PC-3 (cell line): ENCODE results near the gene C1D.

Source experiments
- EZH2 ChIP-seq: fragments of 300-600 bp; sonication (generic); IDR thresholded peaks from one replicate; pipeline ENCODE4 v1.6.1; 2017; ENCODE audit warnings: antibody characterized with exemption, mild to moderate bottlenecking, low read length; ENCODE audit not compliant: unreplicated experiment
- EZH2phosphoT487 ChIP-seq: fragments of 300-600 bp; sonication (generic); IDR thresholded peaks from 2 replicates; pipeline ENCODE4 v1.6.1; 2018; ENCODE audit warnings: mild to moderate bottlenecking, antibody characterized with exemption, low read length, borderline replicate concordance
- TF ChIP-seq, protein P1 (sequence below): fragments of 300-600 bp; sonication (generic); conservative IDR thresholded peaks from 2 replicates; pipeline ENCODE4 v1.5.1; 2017; ENCODE audit warnings: antibody characterized with exemption, low read depth, mild to moderate bottlenecking, low read length

DNA sequence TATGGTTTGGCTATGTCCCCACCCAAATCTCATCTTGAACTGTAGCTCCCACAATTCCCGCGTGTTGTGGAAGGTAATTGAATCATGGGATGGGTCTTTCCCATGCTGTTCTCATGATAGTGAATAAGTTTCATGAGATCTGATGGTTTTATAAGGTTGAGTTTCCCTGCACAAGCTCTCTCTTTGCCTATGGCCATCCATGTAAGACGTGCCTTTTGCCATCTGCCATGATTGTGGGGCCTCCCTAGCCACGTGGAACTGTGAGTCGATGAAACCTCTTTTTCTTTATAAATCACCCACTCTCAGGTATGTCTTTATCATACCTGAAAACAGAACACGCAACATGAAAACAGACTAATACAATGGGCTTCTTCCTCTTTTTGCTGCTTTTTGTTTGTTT lies 11.2 kb upstream of the C1D start:
- TF ChIP-seq EZH2, result no peak
- no peak for TF ChIP-seq EZH2phosphoT487
- TF ChIP-seq, protein P1, sequence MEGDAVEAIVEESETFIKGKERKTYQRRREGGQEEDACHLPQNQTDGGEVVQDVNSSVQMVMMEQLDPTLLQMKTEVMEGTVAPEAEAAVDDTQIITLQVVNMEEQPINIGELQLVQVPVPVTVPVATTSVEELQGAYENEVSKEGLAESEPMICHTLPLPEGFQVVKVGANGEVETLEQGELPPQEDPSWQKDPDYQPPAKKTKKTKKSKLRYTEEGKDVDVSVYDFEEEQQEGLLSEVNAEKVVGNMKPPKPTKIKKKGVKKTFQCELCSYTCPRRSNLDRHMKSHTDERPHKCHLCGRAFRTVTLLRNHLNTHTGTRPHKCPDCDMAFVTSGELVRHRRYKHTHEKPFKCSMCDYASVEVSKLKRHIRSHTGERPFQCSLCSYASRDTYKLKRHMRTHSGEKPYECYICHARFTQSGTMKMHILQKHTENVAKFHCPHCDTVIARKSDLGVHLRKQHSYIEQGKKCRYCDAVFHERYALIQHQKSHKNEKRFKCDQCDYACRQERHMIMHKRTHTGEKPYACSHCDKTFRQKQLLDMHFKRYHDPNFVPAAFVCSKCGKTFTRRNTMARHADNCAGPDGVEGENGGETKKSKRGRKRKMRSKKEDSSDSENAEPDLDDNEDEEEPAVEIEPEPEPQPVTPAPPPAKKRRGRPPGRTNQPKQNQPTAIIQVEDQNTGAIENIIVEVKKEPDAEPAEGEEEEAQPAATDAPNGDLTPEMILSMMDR, result no peak
